Uterus (tissue), 2 donors: ENCODE data around the gene TROAP.

Experiments
- CTCF ChIP-seq, 4 experiments: fragments of 200-600 bp in 2 of 4; fragments of 450-650 bp in 2 of 4; sonication (generic) in 2 of 4; IDR thresholded peaks; one replicate each; pipeline ENCODE4 v1.5.1; 2016 to 2019; ENCODE audit warnings: antibody characterized with exemption in 4 of 4, mild to moderate bottlenecking in 2 of 4, moderate library complexity in 1 of 4
- POLR2A ChIP-seq, 2 donors: fragments of 450-650 bp; IDR thresholded peaks; one replicate each; pipeline ENCODE4 v1.6.1; 2016; ENCODE audit warnings: antibody characterized with exemption in 2 of 2, mild to moderate bottlenecking in 1 of 2, moderate library complexity in 1 of 2

- TF ChIP-seq CTCF (IDR thresholded peaks at IDR 0.05), result peak; percentile 27 to 40 (median 35)
- no peak for TF ChIP-seq POLR2A (IDR thresholded peaks at IDR 0.05)
Measured at GRCh38 chr12:49357103-49357678, 34.1 kb downstream of the TROAP start.
